ENCODE data around the gene DNAJC5.
"Not testable (repeated sequence)": the region's sequence is repeated elsewhere in the genome, so short reads cannot be mapped to it uniquely, and the experiment has no call there.

DNAJC5 gene

GRCh38 chr20:63958964-63959698, 64.2 kb downstream of the DNAJC5 start:
- peaks cover 31% of the 10 kb centered on the region for H3K4me1 ChIP-seq (ENCODE audit: control insufficient read depth, low read length)
- H3F3A ChIP-seq (ENCODE audit: control insufficient read depth, insufficient read depth): 0 out of 2 replicates have a peak, but pooled peaks cover 3% of the 10 kb centered on the region
- no peak overlapping the region for H3K4me3 ChIP-seq (ENCODE audit: low read length)
- no peaks in the 10 kb centered on the region for H3K9me2 ChIP-seq (replicated peaks; ENCODE audit: control insufficient read depth, low read length)
- H3K27me3 ChIP-seq (ENCODE audit: control insufficient read depth, low read length): no peaks in the 10 kb centered on the region
- H4K20me1 ChIP-seq (ENCODE audit: control insufficient read depth, insufficient read depth, low read depth, low read length): peaks cover 8% of the 10 kb centered on the region; the same call in 1 of the 2 replicates
- H3K36me3 ChIP-seq (ENCODE audit: control insufficient read depth, low read length): peaks cover 34% of the 10 kb centered on the region
- H3K9me3 ChIP-seq (ENCODE audit: control insufficient read depth, insufficient read depth, low read length): no peaks in the 10 kb centered on the region
- H3K4me2 ChIP-seq (ENCODE audit: low read length): no peak overlapping the region
- H3K27ac ChIP-seq (ENCODE audit: low read depth, low read length): no peak overlapping the region
- no peak for TF ChIP-seq EZH2phosphoT487 (IDR thresholded peaks at IDR 0.05; ENCODE audit: borderline replicate concordance, low read length)
- TF ChIP-seq CTCF (IDR thresholded peaks at IDR 0.05; ENCODE audit: low read depth, low read length, poor library complexity, severe bottlenecking): no peak
- peaks cover 21% of the 10 kb centered on the region for H3K79me2 ChIP-seq (ENCODE audit: control insufficient read depth, low read length)

GRCh38 chr20:63959699-63960075, 64.8 kb downstream of the DNAJC5 start:
- H3K4me3 ChIP-seq (ENCODE audit: low read length): no peak overlapping the region
- H3K9me2 ChIP-seq (replicated peaks; ENCODE audit: control insufficient read depth, low read length): no peaks in the 10 kb centered on the region
- no peaks in the 10 kb centered on the region for H3K27me3 ChIP-seq (ENCODE audit: control insufficient read depth, low read length)
- peaks cover 26% of the 10 kb centered on the region for H3K4me1 ChIP-seq (ENCODE audit: control insufficient read depth, low read length)
- H3K27ac ChIP-seq (ENCODE audit: low read depth, low read length): no peak overlapping the region
- H3K79me2 ChIP-seq (ENCODE audit: control insufficient read depth, low read length): peaks cover 15% of the 10 kb centered on the region
- TF ChIP-seq EZH2phosphoT487 (IDR thresholded peaks at IDR 0.05; ENCODE audit: borderline replicate concordance, low read length) (no peak), CTCF (IDR thresholded peaks at IDR 0.05; ENCODE audit: low read depth, low read length, poor library complexity, severe bottlenecking) (no peak)
- H4K20me1 ChIP-seq (ENCODE audit: control insufficient read depth, insufficient read depth, low read depth, low read length): 0 out of 2 replicates have a peak, but pooled peaks cover 2% of the 10 kb centered on the region
- no peak overlapping the region for H3K4me2 ChIP-seq (ENCODE audit: low read length)
- H3K9me3 ChIP-seq (ENCODE audit: control insufficient read depth, insufficient read depth, low read length): no peaks in the 10 kb centered on the region
- H3F3A ChIP-seq (ENCODE audit: control insufficient read depth, insufficient read depth): 0 out of 2 replicates have a peak, but pooled peaks cover 3% of the 10 kb centered on the region
- H3K36me3 ChIP-seq (ENCODE audit: control insufficient read depth, low read length): peaks cover 40% of the 10 kb centered on the region

- not testable (repeated sequence) for H3K9me3 ChIP-seq (ENCODE audit: control insufficient read depth, insufficient read depth, low read length); H3K9me2 ChIP-seq (replicated peaks; ENCODE audit: control insufficient read depth, low read length); H3K4me2 ChIP-seq (ENCODE audit: low read length); H3K27me3 ChIP-seq (ENCODE audit: control insufficient read depth, low read length); H3K4me3 ChIP-seq (ENCODE audit: low read length); H3K79me2 ChIP-seq (ENCODE audit: control insufficient read depth, low read length); H3K27ac ChIP-seq (ENCODE audit: low read depth, low read length); H4K20me1 ChIP-seq (ENCODE audit: control insufficient read depth, insufficient read depth, low read depth, low read length); H3F3A ChIP-seq (ENCODE audit: control insufficient read depth, insufficient read depth)
- Histone ChIP-seq H3K36me3 (ENCODE audit: control insufficient read depth, low read length) (peaks cover 40% of the 10 kb centered on the region), H3K4me1 (ENCODE audit: control insufficient read depth, low read length) (peaks cover 19% of the 10 kb centered on the region)
Measured at GRCh38 chr20:63960654-63961621, 66.0 kb downstream of the DNAJC5 start.

Measured in DOHH2 (cell line).